HG03103 (cell line): ENCODE data around the gene SRRM4.

Experiments used
- ATAC-seq: cut with Tn5 transposase; IDR thresholded peaks from one replicate; pipeline ENCODE4 v1.9.1; 2021; ENCODE audit warnings: low read depth; ENCODE audit not compliant: unreplicated experiment

SRRM4 gene

DNA sequence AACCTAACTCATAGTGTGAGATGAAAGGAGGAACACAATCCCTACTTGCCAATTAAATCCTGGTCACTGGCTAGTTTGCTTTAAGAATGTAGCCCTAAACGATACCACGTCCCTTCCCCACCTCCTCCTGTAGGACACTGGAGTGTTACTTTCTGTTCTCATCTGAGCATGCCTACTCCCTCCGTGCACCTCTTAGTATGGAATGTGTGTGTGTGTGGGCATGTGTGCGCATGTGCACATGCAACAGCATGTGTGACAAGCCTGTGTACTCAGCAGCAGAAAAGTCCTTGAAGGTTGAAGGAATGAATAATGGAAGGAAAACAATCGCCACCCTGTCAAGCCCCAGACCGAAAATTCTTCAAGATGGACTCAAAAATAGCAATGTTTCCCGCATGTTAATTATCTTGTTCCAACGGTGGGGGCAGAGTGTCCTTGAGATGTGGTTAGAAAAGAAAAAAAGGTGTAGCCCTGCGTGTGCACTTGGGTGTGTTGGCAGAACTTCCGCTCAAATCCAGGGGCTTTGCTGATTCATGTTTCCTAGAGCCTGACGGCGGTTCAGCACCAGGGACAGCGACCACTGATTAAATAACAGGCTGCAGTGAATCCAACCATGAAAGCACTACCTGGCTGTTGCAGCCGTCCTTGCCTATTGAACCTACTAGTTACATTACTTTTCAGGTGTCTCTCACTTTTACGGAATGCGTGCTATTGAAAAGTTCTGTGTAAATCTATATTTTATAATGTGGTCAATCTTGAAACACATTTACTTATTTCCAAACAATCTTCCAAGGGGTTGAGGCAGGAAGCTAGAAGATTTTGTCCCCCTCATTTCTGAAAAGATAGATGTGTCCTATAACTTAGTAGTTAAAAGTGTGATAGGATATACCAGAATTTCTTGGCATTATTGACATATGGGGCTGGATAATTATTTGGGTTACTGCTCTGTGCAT lies 79.8 kb downstream of the SRRM4 start:
- ATAC-seq = no peak

DNA sequence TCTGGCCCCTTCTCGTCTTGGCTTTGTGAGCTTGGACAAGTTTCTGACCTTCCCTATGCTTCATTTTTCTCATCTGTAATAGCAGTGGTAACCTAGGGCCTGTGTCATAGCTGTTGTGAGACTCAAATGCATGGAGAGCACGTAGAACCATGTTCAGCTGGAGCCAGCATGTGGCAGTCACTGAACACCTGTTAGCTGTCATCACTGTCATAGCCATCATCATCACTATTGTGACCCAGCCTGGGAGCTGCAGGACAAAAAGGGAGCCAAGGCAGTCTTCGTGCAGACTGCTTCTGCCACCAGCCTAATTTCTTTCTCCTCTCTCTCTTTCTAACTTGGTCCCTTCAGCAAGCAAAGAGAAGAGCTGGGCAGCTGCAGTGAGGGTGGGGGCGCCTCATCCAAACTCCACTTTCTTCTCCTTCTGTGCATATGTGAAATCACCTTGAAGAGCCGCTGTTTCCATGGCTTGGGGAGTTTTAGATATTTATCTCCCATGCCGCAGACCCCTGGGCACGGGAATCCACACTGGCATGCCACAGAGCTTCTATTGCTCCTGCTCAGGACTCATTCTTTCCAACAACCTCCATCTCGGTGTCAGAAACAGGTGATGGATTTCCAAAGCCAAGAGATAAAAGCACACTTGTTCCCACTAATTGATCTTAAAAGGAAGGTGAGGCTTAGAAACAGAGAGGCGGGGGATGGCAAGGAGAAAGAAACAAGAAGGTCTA lies 87.0 kb downstream of the SRRM4 start:
- ATAC-seq = no peak

DNA sequence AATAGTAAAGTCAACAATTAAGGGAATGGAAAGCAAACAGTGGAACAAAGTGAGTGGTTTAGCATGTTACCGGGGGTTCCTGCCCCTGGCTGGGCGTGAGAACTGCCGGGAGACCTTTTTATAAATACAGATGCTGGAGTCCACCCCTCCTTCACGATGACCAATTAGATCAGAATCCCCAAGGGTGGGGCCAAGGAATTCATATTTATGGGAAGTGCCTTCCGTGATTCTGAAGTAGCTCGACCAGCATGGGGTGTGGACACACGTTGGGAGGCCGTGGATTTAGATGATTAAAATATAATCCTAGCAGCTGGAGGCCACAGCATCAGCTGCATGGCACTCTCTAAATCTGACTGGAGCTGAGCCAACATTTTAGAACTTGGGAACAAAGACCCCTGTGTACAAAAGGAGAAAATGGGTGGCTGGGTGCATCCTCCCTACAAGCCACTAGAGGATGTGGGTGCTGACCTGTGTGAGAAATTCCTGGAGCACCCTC lies 87.9 kb downstream of the SRRM4 start:
- no peak for ATAC-seq

DNA sequence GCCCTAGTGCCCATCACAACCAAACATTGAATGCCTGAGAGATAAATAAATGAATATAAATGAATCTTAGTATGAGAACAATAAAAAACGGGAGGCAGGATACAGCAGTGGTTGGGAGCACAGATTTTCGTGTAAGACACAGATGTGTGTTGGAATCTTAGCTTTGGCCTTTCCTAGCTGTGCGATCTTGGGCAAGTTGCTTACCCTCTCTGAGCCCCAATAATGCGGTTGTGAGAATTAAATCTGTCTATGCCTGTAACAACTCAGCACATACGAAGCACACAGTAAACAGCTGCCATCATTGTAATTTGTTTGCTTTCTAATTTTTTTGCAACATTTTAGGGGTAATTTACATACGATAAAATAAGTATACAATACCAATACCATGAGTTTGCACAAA lies 89.8 kb downstream of the SRRM4 start:
- ATAC-seq = no peak

DNA sequence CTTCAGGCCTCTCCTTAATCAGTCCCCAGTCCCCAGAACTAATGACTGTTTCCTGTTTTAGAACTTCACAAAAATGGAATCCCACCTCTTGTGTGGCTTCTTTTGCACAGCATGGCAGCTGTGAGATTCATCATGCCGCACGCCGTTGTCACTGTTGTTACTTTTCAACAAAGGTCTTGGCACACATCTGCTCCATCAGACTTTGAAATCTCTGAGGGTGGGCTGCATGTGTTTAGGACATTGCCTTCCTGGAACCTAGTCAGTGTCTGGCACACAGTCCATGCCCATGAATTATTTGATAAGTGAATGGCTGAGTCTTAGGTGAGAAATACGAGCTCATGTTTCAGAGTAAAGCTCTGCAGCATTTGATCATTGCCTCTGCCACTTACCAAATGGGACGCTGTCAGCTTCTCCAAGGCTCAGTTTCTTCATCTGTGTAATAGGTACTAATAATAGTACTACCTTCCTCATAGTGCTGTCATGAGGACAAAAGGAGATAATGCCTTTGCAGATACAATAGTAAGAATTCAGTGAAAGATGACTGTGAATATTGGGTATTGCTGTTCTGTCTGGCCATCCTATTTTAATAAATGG lies 90.4 kb downstream of the SRRM4 start:
- ATAC-seq = no peak

DNA sequence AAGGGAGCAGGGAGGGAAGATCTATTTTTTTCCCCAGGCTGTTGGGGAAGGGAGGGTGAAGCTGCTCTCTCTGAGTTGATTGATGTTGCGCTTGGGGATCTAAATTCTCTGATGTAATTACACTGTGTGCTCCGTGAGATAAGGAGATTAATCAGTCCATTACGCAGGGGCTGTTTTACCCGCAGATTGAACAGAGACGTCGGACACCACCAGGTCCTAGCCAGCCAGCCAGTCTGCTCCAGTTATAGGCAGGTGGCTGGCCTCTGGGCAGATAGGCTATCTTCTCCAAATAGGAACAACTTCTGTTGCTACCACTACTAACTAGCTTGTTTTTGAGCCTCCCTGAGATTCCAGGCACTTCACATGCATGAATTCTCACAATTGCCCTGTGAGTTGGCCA lies 91.1 kb downstream of the SRRM4 start:
- no peak for ATAC-seq

DNA sequence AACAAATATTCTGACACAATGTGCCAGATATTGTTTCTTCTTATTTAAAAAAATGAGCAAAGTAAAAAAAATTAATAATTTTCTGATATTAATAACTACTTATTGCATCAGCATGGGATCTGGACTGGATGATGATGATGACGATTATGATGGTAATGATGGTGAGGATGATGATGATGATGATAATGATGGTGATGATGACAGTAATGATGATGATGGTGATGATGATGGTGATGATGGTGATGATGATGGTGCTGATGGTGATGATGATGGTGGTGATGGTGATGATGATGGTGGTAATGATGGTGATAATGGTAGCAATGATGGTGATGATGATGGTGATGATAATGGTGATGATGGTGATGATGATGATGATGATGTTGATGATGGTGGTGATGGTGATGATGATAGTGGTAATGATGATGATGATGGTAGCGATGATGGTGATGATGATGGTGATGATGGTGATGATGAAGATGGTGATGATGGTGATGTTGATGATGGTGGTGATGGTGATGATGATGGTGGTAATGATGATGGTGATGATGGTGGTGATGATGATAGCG lies 94.0 kb downstream of the SRRM4 start:
- ATAC-seq = no peak

DNA sequence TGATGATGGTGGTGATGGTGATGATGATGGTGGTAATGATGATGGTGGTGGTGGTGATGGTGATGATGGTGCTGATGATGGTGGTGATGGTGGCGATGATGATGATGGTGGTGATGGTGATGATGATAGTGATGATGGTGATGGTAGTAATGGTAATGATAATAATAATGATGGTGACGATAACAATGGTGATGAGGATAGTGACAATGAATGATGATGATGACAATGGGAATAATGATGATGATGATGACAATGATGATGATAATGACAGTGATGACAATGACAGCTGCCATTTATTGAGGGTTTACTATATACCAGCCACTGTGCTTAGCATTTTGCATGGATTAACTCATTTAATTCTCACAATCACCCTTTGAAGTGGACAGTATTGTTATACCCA lies 94.6 kb downstream of the SRRM4 start:
- no peak for ATAC-seq

DNA sequence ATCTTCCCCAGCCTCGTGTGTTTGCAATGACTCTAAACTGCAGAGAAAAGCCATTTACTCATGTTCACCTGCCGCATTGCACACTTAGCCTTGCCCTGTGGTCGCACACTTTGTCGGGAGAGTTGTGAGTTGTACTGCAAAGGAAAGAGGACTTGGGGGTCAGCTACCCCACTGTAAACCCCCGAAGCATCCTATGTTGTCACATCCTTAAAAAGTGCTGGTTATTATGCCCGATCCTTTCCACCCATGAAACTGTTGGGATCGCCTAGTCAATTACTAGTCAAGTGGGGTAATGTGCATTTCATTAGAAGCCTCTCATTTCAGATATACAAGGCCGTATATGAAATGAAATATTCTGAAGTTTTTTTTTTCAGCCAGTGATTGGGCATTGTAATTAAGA lies 98.2 kb downstream of the SRRM4 start:
- ATAC-seq = no peak

DNA sequence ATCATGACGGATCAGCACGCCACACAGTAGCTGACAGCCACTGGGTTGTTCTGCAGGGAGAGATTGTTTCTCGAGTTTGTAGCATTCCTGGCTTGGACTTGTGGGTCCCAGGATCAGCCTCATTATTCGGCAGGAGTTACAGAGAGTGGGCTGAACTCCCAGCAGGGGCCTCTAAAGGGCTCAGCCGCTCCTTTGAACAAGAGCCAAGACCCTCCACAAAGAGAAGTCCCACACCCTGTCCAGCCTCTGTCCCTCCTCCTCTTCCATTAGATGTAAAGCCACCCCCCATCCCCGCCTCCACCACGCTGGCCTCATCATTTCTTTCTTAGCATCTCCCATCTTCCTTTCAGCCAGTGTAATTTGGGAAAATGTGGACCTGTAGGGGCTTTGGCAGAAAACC lies 100.7 kb downstream of the SRRM4 start:
- no peak for ATAC-seq

DNA sequence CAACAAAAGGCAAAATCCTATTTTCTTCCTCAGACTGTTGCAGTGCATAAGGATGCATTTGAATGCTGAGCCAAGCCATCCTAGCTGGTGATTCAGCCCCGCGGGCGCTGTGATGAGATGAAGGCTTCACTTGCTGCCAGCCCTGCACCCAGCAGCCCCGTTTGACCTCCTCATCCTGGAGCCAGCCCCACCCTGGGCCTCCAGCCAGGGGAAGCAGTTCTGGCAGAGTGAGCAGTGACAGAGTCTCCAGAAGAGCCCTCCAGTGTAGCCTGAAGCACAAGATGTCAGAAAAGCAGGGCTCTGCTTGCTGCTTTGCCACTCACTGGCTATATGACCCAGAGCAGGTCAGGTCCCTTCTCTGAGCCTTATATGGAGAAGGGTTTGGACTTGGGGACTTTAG lies 101.2 kb downstream of the SRRM4 start:
- ATAC-seq = no peak

DNA sequence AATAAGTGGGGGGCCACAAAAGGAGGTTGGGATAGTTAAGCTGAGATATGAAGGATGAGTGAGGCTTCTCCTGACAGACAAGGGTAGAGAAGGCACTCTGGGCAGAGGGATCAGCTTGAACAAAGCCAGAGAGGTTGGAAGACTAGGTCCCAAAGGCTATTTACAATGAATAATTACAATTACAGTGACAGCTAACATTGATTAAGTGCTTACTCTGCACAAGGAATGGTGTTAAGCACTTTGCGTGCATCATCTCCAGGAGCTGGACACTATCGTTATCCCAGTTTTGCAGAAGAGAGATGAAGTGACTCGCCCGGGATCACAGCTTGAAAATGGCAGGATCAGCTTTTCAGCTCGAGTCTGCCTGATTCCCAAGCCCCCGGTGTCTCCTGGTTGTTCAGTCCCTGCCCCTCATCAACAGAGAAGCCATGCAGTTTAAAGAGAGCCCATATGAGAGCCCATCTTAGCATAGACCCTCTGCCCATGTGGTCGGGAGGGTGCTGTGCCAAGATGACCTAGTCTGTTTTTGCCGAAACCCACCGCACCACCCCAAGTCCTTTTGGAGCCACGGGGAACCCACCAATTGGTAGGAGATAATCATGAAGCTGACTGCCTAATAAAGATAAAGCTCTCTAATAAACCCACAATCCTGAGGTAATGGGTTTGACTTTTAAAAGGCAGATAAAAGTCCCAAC lies 107.5 kb downstream of the SRRM4 start:
- ATAC-seq = no peak

DNA sequence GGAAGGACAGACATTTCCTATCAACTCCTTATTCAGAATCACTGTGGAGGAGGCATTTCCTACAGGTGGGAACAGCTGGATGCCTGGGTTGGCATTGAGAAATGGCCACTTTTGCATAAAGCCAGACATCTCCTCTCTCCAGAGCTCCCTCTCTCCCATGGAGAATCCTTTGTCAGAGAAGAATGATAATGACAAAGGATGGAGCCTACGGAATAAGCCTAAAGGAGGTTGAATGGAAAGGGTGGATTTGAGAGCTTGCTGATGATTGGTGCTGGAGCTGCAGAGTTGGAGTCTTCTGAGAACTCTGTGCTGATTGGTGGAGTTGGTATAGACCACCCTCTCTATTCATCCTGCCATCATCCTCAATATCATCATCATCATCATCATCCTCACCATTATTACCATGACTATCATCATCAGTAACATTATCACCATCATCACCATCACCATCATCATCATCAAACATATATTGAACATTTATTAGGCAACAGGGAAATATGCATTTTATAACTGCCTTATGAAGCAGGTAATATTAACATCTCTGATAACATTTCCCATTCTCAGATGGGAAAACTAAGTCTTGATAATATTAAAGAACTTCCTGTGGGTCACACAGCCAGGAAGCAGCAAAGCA lies 108.2 kb downstream of the SRRM4 start:
- no peak for ATAC-seq

DNA sequence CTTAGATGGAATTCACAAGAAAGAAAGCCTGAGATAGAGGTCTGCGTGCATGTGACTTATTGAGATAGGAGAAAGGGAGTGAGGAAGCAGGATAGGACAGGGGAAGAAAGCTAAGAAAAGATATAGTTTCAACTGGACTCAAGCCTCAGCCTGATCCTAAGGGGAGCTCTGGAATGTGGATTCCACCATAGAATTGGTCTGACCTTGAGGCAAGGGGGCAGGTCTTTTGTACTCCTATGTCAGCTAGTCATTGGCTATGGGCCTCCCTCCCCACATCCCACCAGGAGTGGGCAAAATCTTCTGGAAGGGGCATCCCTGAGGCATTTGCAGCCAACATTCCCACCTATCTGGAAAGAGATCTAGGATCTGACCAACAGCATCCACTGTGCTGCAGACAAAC lies 108.9 kb downstream of the SRRM4 start:
- no peak for ATAC-seq

DNA sequence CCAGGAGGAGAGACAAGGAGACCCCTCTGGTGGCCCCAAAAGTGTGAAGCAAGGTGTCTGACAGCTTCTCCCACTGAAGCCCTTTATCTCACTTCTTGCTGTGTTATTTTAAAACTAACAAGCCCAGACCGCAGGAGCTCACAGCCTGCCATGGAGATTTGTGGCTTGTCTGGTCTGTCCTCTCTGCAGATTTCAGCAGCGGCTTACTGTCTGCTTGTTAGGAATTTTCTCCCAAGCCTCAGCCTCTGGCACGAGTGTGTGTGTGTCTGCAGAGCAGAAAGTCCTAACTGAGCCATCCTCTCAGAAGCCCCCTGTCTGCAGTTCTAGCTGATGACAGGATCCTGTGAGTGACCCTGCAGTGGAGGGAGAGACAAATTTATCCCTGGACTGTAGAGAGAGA lies 109.5 kb downstream of the SRRM4 start:
- no peak for ATAC-seq

DNA sequence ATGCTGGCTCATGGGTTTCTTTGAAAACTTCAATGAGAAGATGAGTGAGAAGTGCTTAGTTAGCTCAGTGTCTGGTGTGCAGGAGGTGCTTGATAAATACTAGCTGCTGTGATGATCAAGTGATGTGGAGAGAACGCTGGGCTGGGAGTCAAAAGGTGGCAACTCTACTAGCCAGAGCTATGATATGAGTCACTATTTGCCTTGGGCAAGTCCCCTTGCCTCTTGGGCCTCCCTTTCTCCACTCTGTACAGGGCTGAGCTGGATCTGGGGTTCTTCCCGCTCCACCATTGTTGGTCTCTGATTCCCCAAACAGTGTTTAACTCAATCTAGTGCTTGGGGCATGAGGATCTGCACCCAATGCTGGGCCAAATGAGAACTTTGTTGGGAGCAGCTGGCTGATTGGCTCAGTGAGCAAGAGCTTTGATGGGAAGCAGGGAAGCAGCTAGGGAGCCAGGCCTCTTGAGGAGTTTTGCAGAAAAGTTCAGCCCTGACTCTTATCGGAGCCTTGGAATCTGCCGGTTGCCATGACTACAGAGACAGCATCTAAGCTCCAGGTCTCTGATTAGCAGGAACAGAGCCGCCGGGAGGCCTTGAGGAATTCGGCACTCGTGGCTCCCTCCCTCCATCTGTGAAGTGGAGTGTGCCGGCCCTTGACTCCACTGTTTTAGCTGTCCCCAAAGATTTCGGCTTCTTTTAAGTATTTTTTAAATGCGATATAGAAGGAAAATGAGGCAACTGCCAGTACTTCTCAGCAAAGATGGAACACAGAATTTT lies 115.3 kb downstream of the SRRM4 start:
- no peak for ATAC-seq

DNA sequence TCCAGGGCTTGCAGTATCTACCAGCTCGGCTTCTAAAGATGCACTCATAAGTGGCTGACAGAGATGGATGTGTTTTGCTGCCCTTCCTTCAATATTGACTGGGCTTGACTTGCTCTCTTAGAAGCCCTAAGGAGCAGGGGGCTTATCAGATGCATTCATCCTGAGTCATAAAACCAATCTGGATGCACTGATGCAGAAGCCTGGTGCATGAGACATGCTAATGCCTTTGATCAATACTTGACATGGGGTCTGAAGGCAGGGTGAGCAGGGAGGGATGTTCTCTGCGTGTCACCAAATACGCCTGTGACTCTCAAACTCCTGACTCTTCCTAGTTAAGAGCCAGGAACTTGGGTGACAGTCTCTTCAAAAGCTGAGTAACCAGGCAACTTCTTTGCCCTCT lies 119.6 kb downstream of the SRRM4 start:
- no peak for ATAC-seq

DNA sequence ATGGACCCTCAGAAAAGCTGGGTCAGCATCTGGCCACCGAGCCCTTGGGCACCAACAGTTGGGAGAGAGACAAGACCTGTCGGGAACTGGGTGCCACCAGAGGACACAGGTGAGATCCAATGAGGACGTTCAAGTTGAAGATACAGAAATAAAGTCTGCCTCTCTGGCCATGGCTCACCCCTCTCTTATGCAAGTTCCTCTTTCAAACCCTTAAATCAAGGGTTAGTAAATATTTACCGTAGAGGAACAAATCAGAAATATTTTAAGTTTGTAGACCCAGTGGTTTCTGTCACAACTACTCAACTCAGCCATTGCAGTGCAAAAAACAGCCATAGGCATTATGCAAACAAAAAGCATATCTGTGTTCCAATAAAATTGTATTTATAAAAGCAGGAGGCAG lies 120.9 kb downstream of the SRRM4 start:
- ATAC-seq = no peak

DNA sequence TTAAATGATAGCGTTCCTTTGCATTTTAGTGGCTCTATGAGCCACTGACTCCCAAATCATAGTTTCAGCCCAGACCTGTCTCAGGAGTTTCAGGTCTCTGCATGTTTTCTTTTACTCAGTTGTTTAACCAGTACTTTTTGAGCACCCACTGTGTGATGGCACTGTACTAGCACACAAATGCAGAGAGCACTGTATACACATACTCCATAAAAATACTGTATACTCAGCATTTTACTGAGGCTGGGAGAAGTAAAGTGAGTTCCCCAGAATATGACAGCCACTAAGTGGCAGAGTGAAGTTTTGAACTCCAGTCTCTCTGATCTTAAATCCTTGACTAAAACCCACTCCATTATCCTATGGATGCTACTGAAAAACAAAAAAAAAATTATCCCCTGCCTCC lies 121.4 kb downstream of the SRRM4 start:
- ATAC-seq = no peak
